Measurements from ENCODE around the gene PCCA.

GRCh38 chr13:100339411-100339940, 250.6 kb downstream of the PCCA start:
- TF ChIP-seq CTCF (conservative IDR thresholded peaks at IDR 0.05; ENCODE audit: low read depth in 2 of 2): no peak
- no peak for TF ChIP-seq EZH2 (IDR thresholded peaks at IDR 0.05; ENCODE audit: low read depth, unreplicated experiment)

Data from GM23338 (cell line).